ENCODE data around the gene ATP11A.
"Not testable (repeated sequence)": the region's sequence is repeated elsewhere in the genome, so short reads cannot be mapped to it uniquely, and the experiment has no call there.

The ATP11A gene

GRCh38 chr13:112844411-112844810 is 154.6 kb downstream of the ATP11A start:
- no peak for DNase-seq

DNA sequence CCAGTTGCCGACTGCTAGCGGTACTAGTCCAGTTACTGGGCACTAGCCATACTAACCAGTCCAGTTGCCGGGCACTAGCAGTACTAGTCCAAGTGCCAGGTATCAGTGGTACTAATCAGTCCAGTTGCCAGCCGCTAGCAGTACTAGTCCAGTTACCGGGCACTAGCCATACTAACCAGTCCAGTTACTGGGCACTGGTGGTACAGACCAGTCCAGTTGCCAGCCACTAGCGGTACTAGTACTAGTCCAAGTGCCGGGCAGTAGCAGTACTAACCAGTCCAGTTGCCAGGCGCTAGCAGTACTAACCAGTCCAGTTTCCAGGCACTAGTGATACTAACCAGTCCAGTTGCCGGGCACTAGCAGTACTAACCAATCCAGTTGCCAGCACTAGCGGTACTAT is 155.0 kb downstream of the ATP11A start:
- no peak for DNase-seq

DNA sequence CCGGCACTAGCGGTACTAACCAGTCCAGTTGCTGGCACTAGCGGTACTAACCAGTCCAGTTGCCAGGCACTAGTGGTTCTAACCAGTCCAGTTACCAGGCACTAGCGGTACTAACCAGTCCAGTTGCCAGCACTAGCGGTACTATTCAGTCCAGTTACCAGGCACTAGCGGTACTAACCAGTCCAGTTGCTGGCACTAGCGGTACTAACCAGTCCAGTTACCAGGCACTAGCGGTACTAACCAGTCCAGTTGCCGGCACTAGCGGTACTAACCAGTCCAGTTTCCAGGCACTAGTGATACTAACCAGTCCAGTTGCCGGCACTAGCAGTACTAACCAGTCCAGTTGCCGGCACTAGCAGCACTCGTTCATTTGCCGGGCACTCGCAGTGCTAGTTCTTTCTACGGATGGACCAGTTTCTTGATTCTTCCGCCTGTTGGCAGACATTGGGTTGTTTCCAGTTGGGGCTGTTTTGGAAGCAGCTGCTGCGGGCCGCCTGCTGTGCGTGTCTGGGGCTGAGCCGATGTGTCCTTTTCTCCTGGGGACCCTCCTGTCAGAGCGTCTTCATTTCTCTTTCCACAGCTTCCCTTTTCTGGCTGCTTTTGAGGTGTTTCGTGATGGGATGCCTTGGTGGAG is 155.8 kb downstream of the ATP11A start:
- DNase-seq, result no peak

DNA sequence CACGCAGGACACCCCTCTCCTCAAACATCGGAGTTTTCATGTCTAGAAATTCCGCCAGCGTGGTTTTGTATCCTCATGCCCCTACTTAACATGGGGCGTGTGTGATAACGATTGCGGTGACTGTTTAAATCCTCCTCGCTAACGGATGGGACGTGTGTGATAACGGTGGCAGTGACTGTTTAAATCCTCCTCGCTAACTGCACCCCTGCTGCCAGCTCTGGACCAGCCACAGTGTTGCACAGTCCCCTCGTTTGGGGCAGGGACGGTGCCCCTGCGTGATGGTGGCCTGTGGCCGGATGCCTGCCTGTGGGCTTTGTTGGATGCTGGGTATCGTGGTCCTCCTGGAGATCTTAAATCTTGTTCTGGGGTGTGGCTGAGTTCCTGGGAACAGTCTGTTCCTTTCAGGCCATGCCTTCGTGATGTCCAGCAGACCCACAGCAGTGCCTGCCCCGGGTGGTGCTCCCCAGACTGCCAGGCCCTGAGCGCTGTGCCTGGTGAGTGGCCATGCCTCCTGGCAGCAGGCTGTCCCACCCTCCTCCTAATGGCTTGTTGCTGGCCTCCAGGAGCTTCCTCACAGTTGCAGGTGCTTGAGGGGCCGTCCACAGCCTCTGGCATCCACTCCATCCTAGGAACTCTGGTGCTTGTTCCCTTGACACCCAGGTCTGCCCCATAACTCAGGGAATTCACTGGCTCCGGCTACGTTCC is 156.7 kb downstream of the ATP11A start:
- DNase-seq, result no peak

- no peak for DNase-seq
These were observed 159.7 kb downstream of the ATP11A start for GRCh38 chr13:112849500-112849899.

- no peak for DNase-seq
These were observed 160.4 kb downstream of the ATP11A start for GRCh38 chr13:112850273-112850672.

- no peak for DNase-seq
These were observed 161.5 kb downstream of the ATP11A start for GRCh38 chr13:112851107-112852038.

DNA sequence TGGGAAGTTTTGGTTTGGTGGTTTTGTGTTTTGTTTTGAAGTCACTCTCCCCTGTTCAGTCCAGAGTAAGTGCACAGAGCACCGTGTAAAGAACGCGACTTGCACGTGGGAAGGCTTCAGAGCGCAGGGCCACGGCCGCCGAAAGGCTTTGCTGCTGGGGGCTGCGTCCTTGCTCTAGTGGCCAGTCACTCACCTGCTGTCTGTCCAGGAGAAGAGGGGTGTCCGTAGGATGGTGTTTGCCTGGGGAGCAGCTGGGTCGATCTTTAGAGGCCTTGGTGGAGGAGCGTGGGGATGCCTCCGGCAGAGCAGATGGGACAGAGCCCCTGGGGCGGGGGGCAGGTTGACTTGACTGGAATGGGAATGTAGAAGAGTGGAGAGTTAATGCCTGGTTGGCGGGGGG is 162.6 kb downstream of the ATP11A start:
- no peak for DNase-seq

DNA sequence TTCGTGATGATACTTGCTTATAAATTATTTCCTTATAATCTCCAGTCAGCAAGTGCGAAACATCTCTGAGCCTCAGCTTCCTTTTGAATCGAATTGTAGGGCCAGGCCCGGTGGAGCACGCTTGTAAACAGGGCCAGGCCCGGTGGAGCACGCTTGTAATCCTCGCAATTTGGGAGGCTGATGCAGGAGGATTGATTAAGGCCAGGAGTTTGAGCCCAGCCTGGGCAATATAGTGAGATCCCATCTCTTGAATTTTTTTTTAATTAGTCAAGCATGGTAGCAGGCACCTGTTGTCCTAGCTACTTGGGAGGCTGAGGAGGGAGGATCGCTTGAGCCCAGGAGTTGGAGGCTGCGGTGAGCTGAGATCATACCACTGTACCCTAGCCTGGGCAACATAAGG is 163.0 kb downstream of the ATP11A start:
- no peak for DNase-seq

DNA sequence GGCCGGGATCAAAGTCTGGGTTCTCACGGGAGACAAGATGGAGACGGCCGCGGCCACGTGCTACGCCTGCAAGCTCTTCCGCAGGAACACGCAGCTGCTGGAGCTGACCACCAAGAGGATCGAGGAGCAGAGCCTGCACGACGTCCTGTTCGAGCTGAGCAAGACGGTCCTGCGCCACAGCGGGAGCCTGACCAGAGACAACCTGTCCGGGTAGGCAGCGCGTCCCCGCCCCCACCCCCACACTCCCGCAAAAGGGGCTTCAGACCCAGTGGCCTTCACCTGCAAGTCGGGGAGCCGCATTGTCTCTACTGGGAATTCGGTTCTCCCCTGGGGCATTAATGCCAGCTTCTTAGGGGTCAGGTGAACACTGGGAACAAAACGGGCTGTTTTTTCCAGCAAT is 164.5 kb downstream of the ATP11A start:
- DNase-seq, result no peak

DNA sequence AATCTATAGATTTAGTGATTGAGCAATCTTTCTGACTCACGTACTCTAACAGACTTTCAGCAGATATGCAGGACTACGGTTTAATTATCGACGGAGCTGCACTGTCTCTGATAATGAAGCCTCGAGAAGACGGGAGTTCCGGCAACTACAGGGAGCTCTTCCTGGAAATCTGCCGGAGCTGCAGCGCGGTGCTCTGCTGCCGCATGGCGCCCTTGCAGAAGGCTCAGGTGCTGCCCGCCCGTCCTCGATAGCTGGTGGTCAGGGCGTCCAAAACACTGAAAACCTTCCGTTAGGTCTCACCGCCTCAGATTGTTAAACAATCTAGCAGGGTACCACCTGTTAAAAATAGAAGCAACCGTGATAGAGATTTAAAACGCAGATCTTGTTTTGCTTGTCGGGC is 166.0 kb downstream of the ATP11A start:
- DNase-seq, result no peak

- no peak for DNase-seq
These were observed 168.2 kb downstream of the ATP11A start for GRCh38 chr13:112857914-112858490.

GRCh38 chr13:112859128-112859816 is 169.4 kb downstream of the ATP11A start:
- no peak for DNase-seq

DNA sequence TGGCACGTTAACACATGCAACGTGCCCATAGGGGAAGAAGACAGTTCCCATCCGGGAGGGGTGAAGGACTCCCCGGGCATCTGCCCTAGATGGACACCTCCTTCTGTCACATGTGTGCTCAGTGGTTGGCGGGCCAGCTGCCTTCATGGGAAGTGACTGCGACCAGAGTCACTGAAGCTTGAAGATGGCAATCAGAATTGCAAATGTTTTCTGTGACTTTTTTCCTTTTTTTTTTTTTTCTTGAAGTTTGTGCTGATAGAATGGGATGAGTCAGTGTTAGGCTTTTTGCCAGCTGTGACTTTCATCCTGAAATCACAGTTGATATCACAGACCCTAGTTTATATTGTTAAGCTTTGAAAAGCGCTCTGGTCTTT is 170.0 kb downstream of the ATP11A start:
- DNase-seq, result no peak

DNA sequence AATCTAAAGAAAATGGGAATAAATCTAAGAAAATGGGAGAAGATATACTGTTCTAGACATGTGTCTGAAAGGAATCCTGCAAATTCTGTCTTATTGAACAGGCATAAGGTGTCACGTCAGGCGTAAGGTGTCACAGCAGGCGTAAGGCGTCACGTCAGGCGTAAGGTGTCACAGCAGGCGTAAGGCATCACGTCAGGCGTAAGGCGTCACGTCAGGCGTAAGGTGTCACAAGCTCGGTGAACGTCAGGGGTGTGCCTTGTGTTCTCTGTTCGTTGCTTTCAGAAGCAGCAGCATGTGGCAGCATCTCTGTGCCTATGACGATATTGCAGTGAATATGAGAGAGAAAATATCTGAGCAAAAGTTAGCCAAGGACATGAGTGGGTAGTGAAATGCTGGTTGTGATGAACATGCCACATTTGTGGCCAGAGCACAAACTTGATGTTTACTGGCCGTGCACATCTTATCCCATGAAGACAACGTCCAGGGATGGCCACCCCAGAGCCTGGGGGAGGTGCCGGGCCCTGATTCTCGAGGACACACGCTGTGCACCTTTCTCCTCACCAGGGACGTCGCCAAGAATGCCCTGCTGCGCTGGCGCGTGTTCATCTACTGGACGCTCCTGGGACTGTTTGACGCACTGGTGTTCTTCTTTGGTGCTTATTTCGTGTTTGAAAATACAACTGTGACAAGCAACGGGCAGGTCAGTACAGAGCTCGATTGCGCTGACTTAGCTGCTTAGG is 172.2 kb downstream of the ATP11A start:
- no peak for DNase-seq

GRCh38 chr13:112863356-112863755 is 173.5 kb downstream of the ATP11A start:
- DNase-seq, result not testable (repeated sequence)

DNA sequence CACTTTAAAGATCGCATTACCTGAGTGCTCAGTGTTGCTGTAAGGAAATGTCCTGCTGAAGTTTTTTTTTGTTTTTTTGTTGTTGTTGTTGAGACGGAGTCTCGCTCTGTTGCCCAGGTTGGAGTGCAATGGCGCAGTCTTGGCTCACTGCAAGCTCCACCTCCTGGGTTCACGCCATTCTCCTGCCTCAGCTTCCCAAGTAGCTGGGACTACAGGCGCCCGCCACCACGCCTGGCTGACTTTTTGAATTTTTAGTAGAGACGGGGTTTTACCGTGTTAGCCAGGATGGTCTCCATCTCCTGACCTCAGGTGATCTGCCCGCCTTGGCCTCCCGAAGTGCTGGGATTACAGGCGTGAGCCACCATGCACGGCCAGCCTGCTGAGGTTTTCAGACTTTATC is 175.6 kb downstream of the ATP11A start:
- DNase-seq, result not testable (repeated sequence)

DNA sequence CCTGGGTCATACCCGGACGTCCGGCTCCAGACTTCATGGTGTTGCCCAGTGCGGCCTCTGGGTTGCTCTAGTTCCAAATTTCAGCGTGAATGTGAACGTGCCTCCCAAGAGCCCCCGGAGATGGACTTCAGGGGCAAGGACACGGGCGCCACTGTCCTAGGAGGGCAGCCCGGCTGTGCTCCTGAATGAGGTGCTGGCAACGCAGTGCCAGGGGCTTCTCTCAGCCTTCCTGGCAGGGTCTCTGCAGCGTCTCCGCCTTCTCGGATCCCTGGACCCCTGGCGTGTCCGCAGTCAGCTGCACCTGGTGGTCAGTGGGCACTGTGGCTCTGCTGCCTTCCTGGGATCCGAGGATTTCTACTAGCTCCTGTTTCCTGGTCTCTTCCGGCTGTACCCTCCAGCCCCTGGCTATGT is 177.5 kb downstream of the ATP11A start:
- DNase-seq, result no peak

- no peak for DNase-seq
These were observed 178.5 kb downstream of the ATP11A start for GRCh38 chr13:112868308-112868707.

- no peak for DNase-seq
These were observed 179.6 kb downstream of the ATP11A start for GRCh38 chr13:112869202-112870050.

DNA sequence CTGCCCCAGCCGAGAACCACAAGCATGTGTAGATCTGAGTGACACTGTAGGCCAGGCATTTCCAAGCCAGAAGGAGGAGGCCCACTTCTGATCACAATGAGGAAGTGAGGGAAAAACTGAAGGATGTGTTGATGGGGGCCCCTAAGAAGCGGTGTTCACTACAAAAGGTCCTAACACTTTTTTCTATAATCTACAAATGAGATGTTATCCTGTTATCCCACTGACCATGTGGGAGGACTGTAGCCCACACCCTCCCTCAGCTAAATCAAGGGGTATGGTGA is 180.2 kb downstream of the ATP11A start:
- DNase-seq, result no peak

All from NCI-H446 treated with DMSO at 0.1 percent for 48 hours (cell line).